HG02852 (cell line): ENCODE measurements around the gene KIR3DL1.
"Not testable (repeated sequence)": the region's sequence is repeated elsewhere in the genome, so short reads cannot be mapped to it uniquely, and the experiment has no call there.

Experiments
- ATAC-seq: cut with Tn5 transposase; IDR thresholded peaks from one replicate; pipeline ENCODE4 v1.9.1; 2021; ENCODE audit warnings: mild to moderate bottlenecking, moderate library complexity; ENCODE audit not compliant: unreplicated experiment

KIR3DL1 gene

DNA sequence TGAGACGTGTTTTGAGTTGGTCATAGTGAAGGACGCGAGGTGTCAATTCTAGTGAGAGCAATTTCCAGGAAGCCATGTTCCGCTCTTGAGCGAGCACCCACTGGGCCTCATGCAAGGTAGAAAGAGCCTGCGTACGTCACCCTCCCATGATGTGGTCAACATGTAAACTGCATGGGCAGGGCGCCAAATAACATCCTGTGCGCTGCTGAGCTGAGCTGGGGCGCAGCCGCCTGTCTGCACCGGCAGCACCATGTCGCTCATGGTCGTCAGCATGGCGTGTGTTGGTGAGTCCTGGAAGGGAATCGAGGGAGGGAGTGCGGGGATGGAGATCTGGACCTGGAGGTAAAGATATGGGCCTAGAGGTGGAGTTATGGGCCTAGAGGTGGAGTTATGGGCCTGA, at the start of gene KIR3DL1:
TSS of gene KIR3DL1 (plus strand) at position 218 of the 400 bp plus-strand sequence.
- not testable (repeated sequence) for ATAC-seq

DNA sequence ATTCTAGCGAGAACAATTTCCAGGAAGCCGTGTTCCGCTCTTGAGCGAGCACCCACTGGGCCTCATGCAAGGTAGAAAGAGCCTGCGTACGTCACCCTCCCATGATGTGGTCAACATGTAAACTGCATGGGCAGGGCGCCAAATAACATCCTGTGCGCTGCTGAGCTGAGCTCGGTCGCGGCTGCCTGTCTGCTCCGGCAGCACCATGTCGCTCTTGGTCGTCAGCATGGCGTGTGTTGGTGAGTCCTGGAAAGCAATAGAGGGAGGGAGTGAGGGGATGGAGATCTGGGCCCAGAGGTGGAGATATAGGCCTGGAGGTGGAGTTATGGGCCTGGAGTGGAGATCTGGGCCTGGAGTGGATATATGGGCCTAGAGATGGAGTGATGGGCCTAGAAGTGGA, 46.6 kb upstream of the KIR3DL1 start, which contains the start of gene KIR2DL1:
TSS of gene KIR2DL1 (plus strand) at position 148 of the 400 bp plus-strand sequence. CDS start at position 206, 58 bp downstream.
- ATAC-seq: not testable (repeated sequence)

DNA sequence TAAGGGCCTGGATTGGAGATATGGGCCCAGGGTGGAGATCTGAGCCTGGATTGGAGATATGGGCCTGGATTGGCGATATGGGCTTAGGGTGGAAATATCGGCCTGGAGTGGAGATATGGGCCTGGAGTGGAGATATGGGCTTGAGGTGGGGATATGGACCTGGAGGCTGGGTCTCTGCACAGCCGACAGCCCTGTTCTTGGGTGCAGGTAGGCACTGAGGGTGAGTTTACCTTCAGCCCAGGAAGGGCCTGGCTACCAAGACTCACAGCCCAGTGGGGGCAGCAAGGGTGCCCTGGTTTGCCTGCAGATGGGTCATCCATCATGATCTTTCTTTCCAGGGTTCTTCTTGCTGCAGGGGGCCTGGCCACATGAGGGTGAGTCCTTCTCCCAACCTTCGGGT, 45.8 kb upstream of the KIR3DL1 start:
- not testable (repeated sequence) for ATAC-seq

DNA sequence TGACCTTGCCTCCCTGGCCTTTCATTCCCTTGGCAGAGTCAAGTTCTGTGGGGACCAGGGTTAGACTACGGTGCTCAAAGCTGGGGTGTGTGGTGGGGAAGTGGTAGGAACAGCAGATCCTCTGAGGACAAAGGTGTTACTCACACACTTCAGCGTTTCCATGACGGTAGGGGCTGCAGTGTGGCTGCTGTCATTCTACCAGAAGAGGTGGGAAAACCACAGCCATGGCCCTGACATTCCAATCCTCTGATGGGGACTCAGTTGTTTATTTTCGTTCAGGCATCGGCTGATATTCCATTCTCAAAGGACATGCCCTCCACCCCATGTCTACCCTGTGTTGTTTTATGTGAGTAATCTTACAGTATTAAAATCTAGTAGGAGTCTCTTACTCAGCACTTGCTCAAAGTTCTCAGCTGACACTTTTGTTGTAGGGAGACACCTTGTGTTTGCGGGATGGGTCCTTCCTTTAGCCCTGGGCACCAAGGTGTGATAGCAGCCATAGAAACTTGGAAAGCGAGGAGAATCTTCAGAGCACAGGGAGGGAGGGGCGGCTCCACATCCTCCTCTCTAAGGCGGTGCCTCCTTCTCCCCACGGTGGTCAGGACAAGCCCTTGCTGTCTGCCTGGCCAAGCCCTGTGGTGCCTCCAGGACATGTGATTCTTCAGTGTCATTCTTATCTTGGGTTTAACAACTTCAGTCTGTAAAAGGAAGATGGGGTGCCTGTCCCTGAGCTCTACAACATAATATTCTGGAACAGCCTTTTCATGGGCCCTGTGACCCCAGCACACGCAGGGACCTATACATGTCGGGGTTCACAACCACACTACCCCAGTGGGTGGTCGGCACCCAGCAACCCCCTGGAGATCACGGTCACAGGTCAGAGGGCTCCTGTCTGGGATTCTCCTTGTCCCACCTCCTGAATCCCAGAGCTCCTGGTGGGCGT, 45.0 kb upstream of the KIR3DL1 start:
- ATAC-seq: not testable (repeated sequence)

DNA sequence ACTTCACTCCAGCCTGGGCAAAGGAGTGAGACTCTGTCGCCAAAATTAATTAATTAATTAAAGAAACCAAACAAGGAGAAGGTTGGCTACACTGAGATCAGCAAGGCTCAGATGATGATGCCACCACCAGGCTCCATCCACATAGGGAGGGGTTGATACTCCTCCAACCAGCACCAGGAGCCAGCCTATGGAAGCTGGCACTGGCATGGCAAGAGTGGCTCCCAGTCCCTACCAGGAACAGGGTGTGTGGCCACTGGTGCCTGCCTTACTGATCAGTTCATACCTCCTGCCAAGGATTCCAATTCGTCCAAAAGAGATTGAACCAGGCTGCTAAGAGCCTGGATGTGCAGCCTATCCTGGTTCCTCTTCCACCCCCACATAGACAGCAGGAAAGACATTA, 43.6 kb upstream of the KIR3DL1 start:
- ATAC-seq: not testable (repeated sequence)

DNA sequence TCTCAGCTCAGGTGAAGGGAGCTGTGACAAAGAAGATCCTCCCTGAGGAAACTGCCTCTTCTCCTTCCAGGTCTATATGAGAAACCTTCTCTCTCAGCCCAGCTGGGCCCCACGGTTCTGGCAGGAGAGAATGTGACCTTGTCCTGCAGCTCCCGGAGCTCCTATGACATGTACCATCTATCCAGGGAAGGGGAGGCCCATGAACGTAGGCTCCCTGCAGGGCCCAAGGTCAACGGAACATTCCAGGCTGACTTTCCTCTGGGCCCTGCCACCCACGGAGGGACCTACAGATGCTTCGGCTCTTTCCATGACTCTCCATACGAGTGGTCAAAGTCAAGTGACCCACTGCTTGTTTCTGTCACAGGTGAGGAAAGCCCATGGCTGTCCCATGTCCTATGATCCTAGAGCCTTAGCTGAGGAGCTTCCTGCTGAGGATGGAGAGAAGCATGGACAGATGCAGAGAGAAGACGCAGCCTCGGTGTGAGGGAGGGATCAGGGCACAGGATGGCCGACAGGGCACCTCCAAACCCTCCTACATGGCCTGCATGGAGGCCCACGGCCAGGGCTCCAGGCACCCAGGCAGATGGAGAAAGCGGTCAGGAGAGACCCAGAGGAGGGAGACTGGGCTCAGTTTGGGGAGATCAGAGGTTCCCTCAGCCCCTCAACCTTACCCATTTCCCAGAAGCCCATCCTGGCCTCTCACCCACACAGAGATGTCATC, 41.0 kb upstream of the KIR3DL1 start:
- not testable (repeated sequence) for ATAC-seq

DNA sequence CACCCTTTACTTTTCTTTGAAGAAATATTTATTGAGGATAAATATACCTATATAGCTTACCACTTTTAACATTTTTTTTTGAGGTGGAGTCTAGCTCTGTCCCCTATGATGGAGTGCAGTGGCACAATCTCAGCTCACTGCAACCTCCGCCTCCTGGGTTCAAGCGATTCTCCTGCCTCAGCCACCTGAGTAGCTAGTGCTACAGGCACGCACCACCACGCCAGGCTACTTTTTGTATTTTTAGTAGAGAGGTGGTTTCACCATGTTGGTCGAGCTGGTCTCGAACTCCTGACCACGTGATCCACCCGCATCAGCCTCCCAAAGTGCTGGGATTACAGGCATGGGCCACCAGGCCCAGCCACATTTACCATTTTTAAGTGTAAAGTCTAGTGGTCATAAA, 40.4 kb upstream of the KIR3DL1 start:
- ATAC-seq: not testable (repeated sequence)

DNA sequence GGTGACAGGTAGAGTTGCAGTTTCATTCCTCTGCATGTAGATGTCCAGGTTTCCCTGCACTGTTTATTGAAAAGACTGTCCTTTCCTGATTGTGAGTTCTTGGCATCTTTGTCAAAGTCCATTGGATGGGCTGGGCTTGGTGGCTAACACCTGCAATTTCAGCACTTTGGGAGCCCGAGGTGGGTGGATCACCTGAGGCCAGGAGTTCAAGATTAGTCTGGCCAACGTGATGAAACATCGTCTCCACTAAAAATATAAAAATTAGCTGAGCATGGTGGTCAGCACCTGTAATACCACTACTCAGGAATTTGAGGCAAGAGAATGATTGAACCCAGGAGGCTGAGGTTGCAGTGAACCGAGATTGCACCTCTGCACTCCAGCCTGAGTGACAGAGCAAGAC, 38.4 kb upstream of the KIR3DL1 start:
- ATAC-seq: not testable (repeated sequence)

DNA sequence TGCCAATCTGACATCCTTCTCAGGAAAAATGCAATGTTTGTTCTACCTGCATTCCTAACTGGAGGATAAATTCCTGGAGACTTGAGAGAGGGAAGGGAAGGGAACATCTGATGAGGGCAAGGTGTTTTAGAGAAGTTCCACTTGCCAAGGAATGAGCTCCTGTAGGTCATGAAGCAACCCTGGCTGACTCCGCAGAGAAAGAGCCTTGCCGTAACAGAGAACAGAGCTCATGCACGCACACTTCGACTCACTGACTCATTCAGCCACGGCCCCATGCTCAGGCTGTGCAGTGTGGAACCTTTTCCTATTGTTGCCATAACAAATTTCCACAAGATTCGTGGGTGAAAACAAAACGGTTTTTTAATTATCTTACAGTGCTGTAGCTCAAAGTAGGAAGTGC, 37.4 kb upstream of the KIR3DL1 start:
- not testable (repeated sequence) for ATAC-seq

DNA sequence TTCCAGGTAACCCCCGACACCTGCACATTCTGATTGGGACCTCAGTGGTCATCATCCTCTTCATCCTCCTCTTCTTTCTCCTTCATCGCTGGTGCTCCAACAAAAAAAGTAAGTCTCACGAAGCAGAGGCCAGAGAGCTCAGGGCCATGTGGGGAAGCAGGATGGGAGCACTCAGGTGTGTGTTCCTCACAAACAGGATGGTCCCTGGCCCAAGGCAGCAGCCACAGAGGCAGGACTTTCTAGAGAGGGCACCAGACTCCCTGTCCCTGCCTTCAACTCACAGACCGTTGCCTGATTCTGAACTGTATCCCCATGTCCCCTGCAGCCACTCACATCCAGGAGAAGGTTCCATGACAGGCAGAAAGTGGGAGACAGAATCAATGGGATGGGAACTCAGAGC, 33.4 kb upstream of the KIR3DL1 start:
- ATAC-seq: not testable (repeated sequence)

DNA sequence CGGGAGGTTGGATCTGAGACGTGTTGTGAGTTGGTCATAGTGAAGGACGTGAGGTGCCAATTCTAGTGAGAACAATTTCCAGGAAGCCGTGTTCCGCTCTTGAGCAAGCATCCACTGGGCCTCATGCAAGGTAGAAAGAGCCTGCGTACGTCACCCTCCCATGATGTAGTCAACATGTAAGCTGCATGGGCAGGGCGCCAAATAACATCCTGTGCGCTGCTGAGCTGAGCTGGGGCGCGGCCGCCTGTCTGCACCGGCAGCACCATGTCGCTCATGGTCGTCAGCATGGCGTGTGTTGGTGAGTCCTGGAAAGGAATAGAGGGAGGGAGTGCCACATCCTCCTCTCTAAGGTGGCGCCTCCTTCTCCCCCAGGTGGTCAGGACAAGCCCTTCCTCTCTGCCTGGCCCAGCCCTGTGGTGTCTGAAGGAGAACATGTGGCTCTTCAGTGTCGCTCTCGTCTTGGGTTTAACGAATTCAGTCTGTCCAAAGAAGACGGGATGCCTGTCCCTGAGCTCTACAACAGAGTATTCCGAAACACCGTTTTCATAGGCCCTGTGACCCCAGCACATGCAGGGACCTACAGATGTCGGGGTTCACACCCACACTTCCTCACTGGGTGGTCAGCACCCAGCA, 30.1 kb upstream of the KIR3DL1 start:
- not testable (repeated sequence) for ATAC-seq

DNA sequence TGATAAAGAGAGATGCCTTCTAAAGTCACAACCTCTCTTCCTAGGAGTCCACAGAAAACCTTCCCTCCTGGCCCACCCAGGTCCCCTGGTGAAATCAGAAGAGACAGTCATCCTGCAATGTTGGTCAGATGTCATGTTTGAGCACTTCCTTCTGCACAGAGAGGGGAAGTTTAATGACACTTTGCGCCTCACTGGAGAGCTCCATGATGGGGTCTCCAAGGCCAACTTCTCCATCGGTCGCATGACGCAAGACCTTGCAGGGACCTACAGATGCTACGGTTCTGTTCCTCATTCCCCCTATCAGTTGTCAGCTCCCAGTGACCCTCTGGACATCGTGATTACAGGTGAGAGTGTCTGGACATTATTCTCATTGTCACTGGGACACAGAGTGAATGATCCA, 28.1 kb upstream of the KIR3DL1 start:
- ATAC-seq: not testable (repeated sequence)

DNA sequence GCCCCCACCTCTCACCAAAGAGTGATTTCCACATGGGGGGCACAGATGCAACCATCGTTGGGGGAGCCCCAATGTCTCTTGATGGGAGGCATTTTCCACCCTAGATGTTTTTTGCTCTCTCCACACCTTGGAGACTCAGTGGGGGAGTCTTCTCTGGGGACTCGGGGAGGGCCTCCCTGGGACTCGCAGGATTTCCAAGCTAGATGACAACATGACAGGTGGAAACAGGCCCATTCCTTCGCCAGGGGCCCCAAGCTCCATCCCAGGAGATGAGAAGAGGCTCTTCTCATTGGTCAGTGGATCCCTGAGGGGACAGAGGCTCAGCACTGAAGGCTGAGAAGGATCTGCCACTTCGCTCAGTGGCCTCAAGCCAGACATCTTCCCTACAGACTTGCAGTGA, 25.6 kb upstream of the KIR3DL1 start:
- no peak for ATAC-seq

DNA sequence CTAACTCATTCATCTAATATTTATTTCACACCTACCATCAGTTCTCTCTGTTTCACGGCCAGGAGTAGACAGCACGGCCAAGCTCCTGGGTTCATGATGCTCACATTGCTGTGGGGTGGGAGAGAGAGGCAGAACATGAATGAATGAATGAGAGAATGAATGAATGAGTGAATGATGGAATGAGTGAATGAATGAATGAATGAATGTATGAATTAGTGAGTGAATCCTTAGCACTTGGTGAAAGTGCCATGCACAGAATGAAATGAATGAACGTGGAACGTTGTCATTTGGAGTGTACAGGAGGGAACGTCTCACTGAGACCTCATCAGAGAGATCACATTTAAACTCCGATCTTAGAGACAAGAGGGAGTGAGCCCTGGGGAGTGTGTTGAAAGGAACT, 24.8 kb upstream of the KIR3DL1 start:
- no peak for ATAC-seq

DNA sequence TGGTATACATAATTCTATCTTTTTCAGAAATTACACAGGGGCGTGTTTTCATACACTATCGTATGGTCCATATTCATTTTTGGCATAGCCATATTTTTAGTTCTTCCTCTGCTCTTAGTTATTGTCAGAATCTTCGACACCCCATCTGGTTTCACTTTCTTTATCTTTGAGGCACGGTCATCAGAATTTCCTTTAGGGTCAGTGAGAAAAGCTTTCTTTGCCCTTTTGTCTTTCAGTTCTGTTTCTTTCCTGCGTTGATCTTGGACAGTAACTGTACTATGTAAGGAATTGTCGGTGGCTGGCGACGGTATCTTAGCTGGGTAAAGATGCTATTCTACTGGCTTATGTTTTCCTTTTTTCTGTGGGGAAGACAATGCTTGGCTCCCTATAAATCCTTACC, 23.5 kb upstream of the KIR3DL1 start:
- ATAC-seq: no peak

DNA sequence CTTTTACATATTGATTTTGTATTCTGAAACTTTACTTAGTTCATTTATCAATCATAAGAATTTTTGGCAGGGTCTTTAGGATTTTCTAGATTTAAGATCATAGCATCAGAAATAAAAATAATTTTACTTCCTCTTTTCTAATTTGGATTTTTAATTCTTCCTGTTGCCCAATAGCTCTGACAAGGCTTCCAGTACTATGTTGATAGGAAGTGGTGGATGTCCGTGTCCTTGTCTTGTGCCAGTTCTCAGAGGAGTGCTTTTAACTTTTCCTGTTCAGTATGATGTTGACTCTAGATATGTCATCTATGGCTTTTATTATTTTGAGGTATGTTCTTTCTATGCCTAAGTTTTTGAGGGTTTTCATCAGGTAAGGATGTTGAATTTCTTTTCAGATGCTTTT, 20.5 kb upstream of the KIR3DL1 start:
- ATAC-seq: no peak

DNA sequence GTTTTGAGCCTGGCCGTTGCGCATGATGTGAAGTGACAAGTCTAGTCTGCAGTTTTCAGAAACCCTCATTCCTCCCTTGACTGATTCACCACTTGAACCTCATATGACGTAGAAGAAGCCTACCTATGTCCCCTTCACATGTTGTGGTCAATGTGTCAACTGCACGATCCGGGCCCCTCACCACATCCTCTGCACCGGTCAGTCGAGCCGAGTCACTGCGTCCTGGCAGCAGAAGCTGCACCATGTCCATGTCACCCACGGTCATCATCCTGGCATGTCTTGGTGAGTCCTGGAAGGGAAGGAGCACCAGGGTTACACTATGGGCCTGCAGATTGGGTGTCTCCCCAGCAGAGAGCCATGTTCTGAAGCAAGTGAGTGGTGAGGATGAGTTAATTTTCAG, 12.9 kb upstream of the KIR3DL1 start, which contains the start of gene KIR2DL4:
TSS of gene KIR2DL4 (plus strand) at position 201 of the 400 bp plus-strand sequence. CDS start at position 243, 42 bp downstream.
- ATAC-seq: no peak

DNA sequence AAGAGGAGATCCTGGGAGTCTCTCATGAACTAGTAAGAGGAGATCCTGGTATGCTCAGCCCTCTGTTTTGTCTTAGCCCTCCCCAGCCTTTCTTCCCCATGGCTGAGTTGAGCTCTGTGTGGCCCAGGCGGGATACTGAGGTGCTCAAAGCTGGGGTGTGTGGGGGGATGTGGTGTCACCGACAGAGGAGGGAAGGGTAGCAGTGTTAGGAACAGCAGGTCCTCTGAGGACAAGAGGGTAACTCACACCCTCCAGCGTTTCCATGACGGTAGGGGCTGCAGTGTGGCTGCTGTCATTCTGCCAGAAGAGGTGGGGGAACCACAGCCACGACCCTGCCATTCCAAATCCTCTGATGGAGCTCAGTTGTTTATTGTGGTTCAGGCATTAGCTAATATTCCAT, 12.2 kb upstream of the KIR3DL1 start:
- ATAC-seq: no peak

DNA sequence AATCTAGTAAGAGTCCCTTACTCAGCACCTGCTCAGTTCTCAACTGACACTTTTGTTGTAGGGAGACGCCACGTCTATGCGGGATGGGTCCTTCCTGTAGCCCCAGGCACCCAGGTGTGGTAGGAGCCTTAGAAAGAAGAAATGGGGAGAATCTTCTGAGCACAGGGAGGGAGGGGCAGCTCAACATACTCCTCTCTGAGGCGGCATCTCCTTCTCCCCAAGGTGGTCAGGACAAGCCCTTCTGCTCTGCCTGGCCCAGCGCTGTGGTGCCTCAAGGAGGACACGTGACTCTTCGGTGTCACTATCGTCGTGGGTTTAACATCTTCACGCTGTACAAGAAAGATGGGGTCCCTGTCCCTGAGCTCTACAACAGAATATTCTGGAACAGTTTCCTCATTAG, 11.7 kb upstream of the KIR3DL1 start:
- no peak for ATAC-seq

DNA sequence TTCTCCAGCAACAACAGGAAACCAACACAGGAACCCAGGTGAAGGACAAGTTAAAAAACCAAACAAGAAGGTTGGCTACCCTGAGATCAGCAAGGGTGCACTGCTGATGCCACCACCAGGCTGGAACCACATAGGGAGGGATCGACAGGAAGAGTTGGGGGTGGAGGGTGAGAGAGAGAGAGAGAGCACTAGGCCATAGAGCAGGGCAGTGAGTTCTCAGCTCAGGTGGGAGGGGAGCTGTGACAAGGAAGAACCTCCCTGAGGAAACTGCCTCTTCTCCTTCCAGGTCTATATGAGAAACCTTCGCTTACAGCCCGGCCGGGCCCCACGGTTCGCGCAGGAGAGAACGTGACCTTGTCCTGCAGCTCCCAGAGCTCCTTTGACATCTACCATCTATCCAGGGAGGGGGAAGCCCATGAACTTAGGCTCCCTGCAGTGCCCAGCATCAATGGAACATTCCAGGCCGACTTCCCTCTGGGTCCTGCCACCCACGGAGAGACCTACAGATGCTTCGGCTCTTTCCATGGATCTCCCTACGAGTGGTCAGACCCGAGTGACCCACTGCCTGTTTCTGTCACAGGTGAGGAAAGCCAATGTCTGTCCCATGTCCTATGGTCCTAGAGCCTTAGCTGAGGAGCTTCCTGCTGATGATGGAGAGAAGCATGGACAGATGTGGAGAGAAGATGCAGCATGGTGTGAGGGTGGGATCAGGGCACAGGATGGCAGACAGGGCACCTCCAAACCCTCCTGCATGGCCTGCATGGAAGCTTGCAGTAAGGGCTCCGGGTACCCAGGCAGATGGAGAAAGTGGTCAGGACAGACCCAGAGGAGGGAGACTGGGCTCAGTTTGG, 10.4 kb upstream of the KIR3DL1 start:
- no peak for ATAC-seq
